Thyroid gland (tissue), 4 donors: ENCODE measurements around the gene DIO3. TPM values are rescaled to one million over a fixed set of nuclear protein-coding genes. Genes with fewer than 3 reads are reported as not detected.

ENCODE experiments used
- DNase-seq, 2 donors: peaks; one replicate each; pipeline ENCODE4 v3.0.0-alpha.2; 2019
- H3K27ac ChIP-seq, 3 donors: fragments of 200-600 bp; sonication (generic); 1 replicate in 2 of 3; 2 replicates in 1 of 3; pipeline ENCODE4 v1.5.1; 2016 to 2019; ENCODE audit warnings: mild to moderate bottlenecking in 1 of 3, moderate library complexity in 1 of 3
- H3K27me3 ChIP-seq: fragments of 200-600 bp; sonication (generic); one replicate; pipeline ENCODE4 v1.5.1; 2019
- H3K36me3 ChIP-seq, 2 donors: fragments of 200-600 bp; sonication (generic); one replicate each; pipeline ENCODE4 v1.5.1; 2016 to 2019
- H3K4me1 ChIP-seq, 2 donors: fragments of 200-600 bp; sonication (generic); one replicate each; pipeline ENCODE4 v1.5.1; 2017 to 2019
- H3K4me3 ChIP-seq, 3 donors: fragments of 200-600 bp; sonication (generic); replicated peaks in 1 of 3; 1 replicate in 2 of 3; 2 replicates in 1 of 3; pipeline ENCODE4 v1.5.1; 2016; ENCODE audit warnings: mild to moderate bottlenecking in 1 of 3
- H3K9me3 ChIP-seq: fragments of 200-600 bp; sonication (generic); one replicate; pipeline ENCODE4 v1.5.1; 2017
- POLR2A ChIP-seq, 2 donors: fragments of 450-650 bp; IDR thresholded peaks; one replicate each; pipeline ENCODE4 v1.6.1; 2017; ENCODE audit warnings: antibody characterized with exemption in 2 of 2, mild to moderate bottlenecking in 2 of 2, moderate library complexity in 1 of 2
- WGBS, 2 donors: methylation state at CpG; one replicate each; pipeline ENCODE4 v1.1.5; 2017; 5-methylcytosine and 5-hydroxymethylcytosine counted together
- intact Hi-C: fragments of 100-400 bp; cut with DNase I; formaldehyde crosslinking; loops from one replicate; pipeline ENCODE4 v1.15.1; 2023
- total RNA-seq, 4 donors: library from RNA; depleted of rRNA; stranded (reverse); fragments of >200 nt; gene quantifications; one replicate each; pipeline ENCODE4 v1.2.3, GENCODE V29; 2016
- TF ChIP-seq, protein P1 (sequence below), 6 experiments: fragments of 200-600 bp in 3 of 6; fragments of 450-650 bp in 3 of 6; sonication (generic) in 3 of 6; IDR thresholded peaks; one replicate each; pipeline ENCODE4 v1.5.1; 2016 to 2019; ENCODE audit warnings: antibody characterized with exemption in 6 of 6, mild to moderate bottlenecking in 2 of 6, inconsistent platforms in 1 of 6, moderate library complexity in 1 of 6

DIO3 gene
- total RNA-seq, 4 donors from 2014 or later, result 7.0 to 10.7 (median 7.6) TPM

DNA sequence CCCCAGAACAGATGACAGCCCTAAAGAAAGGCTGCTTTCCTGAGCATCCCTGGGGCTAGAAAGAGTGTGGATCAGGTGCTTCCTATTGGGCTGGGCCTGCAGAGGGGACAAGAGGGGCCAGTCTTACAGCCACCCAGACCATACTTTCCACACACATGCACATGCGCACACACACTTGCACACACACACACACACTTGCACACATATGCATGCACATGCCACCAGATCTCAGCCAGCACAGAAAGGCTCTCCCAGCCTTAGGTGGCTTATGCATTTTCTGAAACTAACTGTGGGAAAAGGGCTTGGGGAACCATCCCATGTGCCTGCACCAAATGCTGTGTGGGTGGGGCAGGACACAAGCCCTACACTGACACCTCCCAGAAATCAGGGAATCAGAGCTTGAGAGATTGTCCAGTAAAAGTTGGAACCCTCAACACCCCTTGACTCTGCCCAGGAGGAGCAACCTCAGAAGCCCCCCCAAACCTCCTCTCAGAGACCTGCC lies 2.5 kb upstream of the DIO3 start:
- H3K9me3 ChIP-seq, result no peaks in the 10 kb centered on the region
- no peak overlapping the region for H3K27ac ChIP-seq
- TF ChIP-seq, protein P1, sequence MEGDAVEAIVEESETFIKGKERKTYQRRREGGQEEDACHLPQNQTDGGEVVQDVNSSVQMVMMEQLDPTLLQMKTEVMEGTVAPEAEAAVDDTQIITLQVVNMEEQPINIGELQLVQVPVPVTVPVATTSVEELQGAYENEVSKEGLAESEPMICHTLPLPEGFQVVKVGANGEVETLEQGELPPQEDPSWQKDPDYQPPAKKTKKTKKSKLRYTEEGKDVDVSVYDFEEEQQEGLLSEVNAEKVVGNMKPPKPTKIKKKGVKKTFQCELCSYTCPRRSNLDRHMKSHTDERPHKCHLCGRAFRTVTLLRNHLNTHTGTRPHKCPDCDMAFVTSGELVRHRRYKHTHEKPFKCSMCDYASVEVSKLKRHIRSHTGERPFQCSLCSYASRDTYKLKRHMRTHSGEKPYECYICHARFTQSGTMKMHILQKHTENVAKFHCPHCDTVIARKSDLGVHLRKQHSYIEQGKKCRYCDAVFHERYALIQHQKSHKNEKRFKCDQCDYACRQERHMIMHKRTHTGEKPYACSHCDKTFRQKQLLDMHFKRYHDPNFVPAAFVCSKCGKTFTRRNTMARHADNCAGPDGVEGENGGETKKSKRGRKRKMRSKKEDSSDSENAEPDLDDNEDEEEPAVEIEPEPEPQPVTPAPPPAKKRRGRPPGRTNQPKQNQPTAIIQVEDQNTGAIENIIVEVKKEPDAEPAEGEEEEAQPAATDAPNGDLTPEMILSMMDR (IDR thresholded peaks at IDR 0.05), result no peak
- TF ChIP-seq POLR2A (IDR thresholded peaks at IDR 0.05), result no peak
- WGBS, 2 donors, result 100% methylated on average over 1 of the region's 1 CpG; no CpG with 5 or more reads in 1 of the 2 donors
- DNase-seq, result no peak
- peak overlapping the region in 1 of 3 donors; percentile 24 for H3K4me3 ChIP-seq
- no peaks in the 10 kb centered on the region for H3K36me3 ChIP-seq
- H3K27me3 ChIP-seq, result peaks cover 5% of the 10 kb centered on the region
- intact Hi-C loops, result no loop called here
- H3K4me1 ChIP-seq, result no peaks in the 10 kb centered on the region

DNA sequence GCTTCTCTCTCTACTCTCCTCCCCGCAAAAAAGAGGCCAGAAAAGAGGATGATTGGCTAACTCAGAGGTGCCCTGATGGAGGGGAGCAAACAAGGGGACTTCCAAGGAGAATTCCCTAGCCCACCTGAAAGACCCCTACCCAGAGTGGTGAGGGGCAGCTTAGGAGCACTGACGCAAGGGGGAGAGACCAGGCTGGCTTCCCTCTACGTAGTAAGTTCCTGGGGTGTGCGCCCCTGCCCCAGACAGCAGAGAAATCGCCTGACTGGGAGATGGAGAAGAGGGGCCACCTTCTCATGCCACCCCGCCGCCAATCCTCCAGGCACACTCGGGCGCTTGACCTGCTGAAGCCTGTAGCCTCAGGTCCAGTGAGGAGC lies 2.1 kb upstream of the DIO3 start:
- Histone ChIP-seq H3K4me1 (no peaks in the 10 kb centered on the region), H3K27ac (peak overlapping the region in 2 of 3 donors; percentile 17 to 52), H3K27me3 (peaks cover 5% of the 10 kb centered on the region), H3K9me3 (no peaks in the 10 kb centered on the region), H3K4me3 (peak overlapping the region in 1 of 3 donors; percentile 24), H3K36me3 (no peaks in the 10 kb centered on the region)
- 13 to 25% methylated on average over 4 to 9 of the region's 9 CpGs for WGBS, 2 donors
- no peak for TF ChIP-seq POLR2A (IDR thresholded peaks at IDR 0.05)
- TF ChIP-seq, protein P1 (IDR thresholded peaks at IDR 0.05), result no peak
- DNase-seq, result no peak
- intact Hi-C loops, result no loop called here

DNA sequence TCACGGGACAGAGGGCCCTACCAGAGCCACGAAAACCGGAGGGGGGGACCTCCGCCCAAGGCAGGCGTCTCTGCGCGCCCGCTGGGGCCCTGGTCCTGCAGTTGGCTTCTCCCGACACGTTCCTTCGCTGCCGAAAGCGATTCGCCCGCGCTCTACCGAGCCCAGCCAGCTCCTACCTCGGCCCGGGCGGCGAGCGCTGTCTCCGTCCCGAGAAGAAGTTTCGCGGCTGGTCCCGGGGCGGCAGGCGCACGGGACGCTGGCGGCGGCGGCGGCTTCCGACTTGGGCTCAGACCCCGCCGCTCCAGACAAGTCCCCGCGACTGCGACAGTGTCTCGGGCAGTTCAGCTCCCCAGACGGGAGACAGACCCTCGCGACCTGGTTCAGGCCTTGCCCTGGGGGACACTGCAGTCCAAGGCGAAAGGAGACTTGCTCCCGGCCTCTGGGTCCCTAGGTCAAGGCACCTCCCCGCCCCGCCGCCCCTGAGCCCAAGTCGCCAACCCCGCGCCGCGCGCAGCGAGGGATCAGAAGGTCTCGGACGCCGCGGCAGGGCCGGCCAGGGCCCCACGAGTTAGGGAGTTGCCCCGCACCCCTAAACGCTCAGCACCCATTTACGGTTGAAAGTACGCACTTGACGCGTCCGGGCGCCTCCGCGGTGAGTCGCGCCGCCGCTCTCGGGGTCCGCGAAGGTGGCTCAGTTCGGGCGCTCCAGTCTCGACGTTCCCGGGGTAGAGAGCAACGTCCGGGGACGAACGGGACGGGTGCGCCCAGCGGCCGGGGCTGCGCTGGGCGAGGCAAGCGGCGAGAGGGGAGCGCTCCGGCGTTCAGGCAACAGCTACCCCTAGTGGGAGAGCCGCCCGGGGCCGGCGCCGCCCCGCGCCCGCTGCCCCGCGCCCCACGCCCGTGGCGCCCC lies 1.4 kb upstream of the DIO3 start:
- no peaks in the 10 kb centered on the region for H3K4me1 ChIP-seq
- TF ChIP-seq, protein P1 (IDR thresholded peaks at IDR 0.05), result no peak
- no peak for TF ChIP-seq POLR2A (IDR thresholded peaks at IDR 0.05)
- no peak for DNase-seq
- intact Hi-C loops, result no loop called here
- WGBS, 2 donors, result 0 to 2% methylated on average over 8 to 46 of the region's 113 CpGs
- peaks cover 5% of the 10 kb centered on the region for H3K27me3 ChIP-seq
- peak overlapping the region in 1 of 3 donors; percentile 24 for H3K4me3 ChIP-seq
- H3K36me3 ChIP-seq, result no peaks in the 10 kb centered on the region
- peak overlapping the region; percentile 36 to 52 (median 43) for H3K27ac ChIP-seq
- no peaks in the 10 kb centered on the region for H3K9me3 ChIP-seq

DNA sequence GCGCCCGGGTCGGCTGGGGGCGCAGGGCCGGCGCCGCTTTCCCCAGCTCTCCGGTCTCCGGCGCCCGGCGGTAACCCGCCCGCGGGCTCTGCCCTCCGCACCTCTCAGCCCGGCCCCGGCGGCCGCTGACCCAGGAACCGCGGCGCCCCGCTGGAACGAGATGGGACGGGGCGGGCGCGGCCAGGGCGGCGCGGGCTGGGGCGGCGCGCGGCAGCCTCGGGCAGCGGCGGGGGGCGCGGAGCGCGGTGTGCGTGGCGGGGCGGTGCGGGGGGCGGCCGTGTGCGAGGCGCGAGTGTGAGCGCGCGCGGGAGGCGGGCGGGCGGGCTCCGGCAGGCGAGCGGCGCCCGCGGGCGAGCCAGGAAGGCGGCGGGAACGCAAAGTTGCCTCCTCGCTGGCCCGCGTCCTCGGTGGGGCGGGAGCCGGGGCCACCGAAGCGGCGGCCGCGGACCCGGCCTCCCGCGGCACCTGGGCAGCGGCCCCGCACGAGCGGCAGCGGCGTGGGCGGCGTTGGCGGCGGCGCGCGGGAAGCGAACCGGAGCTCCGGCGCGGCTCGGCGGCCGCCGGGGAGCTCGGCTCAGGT lies 671 bp upstream of the DIO3 start:
- no peak overlapping the region for H3K27ac ChIP-seq
- no peaks in the 10 kb centered on the region for H3K4me1 ChIP-seq
- no peaks in the 10 kb centered on the region for H3K36me3 ChIP-seq
- no peak overlapping the region for H3K4me3 ChIP-seq
- H3K27me3 ChIP-seq, result peaks cover 5% of the 10 kb centered on the region
- H3K9me3 ChIP-seq, result no peaks in the 10 kb centered on the region
- no peak for DNase-seq
- TF ChIP-seq, protein P1 (IDR thresholded peaks at IDR 0.05), result no peak
- no peak for TF ChIP-seq POLR2A (IDR thresholded peaks at IDR 0.05)
- intact Hi-C loops, result no loop called here
- WGBS, 2 donors, result 9 to 10% methylated on average over 4 to 11 of the region's 106 CpGs
